Activated T-cell treated with anti-CD3 and anti-CD28 coated beads for 1 hour (primary cell): ENCODE results near the gene BLTP2.
"Not testable (repeated sequence)": the region's sequence is repeated elsewhere in the genome, so short reads cannot be mapped to it uniquely, and the experiment has no call there.

Experiments
- DNase-seq: peaks from one replicate; pipeline ENCODE4 v3.0.0-alpha.2; 2020; ENCODE audit warnings: low read depth

Gene BLTP2

GRCh38 chr17:28644787-28645575, at the start of gene BLTP2:
Gene BLTP2, minus strand, starts transcription at chr17:28645158. Its CDS starts 102 bp downstream, at chr17:28645056.
- peak; percentile 92 for DNase-seq

GRCh38 chr17:28693869-28694268, 48.9 kb upstream of the BLTP2 start:
- no peak for DNase-seq

GRCh38 chr17:28689011-28689410, 44.1 kb upstream of the BLTP2 start:
- no peak for DNase-seq

DNA sequence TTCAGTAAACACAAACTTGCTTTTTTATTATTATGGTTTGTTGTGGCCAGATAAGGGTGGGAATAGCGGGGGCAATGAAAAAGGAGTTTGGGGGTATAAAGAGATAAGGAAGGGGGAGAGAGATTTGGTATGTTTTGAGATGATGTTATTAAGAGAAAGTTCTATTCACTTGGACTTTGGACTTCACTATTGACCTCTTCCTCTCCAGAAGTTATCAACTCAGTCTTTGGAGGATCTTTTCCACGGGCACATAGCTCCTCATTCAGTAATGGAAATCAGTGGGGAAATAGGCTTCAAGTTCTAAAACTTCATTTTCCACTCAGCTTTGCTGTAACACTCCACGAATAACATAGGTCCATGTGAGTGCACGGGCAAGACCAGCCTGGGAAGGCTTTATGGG, 43.5 kb upstream of the BLTP2 start:
- DNase-seq, result no peak

DNA sequence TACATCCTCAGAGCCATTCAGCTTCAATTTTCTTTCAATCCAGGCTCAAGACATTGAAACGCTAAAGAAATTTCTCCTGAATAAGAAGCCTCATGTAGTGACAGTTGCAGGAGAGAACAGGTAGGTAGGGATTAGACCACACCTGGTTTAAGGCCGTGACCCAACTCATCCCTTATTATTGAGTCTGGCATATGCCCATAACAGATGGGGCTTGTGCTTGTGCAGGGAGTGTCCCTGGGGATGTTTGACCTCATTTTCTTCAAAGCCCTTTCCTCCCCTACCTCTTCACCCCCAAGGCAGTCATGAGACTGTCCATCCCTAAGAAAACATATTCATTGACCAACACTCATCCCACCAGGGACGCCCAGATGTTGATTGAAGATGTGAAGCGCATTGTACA, 41.3 kb upstream of the BLTP2 start:
- DNase-seq, result no peak

DNA sequence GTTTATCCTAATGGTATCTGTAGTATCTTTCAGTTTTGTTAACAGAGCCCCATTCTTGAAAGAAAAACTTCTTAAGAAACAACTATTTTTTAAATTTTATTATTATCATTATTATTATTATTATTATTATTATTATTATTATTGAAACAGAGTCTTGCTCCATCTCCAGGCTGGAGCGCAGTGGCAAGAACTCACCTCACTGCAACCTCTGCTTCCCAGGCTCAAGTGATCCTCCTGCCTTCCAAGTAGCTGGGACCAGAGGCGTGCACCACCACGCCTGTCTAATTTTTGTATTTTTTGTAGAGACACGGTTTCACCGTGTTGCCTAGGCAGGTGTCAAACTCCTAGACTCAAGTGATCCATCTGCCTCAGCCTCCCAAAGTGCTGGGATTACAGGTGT, 40.4 kb upstream of the BLTP2 start:
- DNase-seq, result no peak

GRCh38 chr17:28684963-28685362, 40.0 kb upstream of the BLTP2 start:
- no peak for DNase-seq

GRCh38 chr17:28682655-28683054, 37.7 kb upstream of the BLTP2 start:
- DNase-seq, result no peak

DNA sequence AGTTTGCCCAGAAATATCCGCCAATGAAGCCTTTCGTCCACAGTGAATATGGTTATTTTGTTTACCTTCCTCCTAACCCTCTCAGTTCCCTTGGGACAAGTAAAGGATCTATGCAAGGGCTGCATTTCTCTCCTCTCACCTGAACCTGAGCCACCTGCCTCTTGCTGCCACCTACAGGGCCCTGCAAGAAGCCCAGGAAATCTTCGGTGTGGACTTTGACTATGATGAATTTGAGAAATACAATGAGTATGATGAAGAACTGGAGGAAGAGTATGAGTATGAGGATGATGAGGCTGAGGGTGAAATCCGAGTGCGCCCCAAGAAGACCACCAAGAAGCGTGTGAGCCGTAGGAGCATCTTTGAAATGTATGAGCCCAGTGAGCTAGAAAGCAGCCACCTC, 31.0 kb upstream of the BLTP2 start:
- DNase-seq, result no peak

DNA sequence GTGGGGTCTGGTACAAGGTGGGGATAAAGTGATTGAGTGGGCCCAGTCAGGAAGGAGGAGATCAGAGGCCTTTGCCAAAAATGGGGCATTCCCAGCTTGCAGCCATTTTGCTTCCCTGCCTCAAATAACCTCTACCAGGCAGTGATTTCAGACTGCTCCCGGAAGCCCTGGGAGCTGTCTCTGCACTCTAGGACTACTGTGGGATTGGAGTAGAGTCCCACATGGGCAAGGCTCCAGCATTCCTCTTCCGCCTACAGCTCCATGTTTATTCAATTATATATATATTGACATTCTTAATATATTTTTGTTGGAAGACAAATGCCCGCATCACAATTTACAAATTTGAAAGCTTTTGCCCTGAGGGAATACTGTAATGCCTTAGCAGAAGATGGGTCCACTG, 30.5 kb upstream of the BLTP2 start:
- DNase-seq, result no peak

GRCh38 chr17:28669918-28670317, 25.0 kb upstream of the BLTP2 start:
- no peak for DNase-seq

DNA sequence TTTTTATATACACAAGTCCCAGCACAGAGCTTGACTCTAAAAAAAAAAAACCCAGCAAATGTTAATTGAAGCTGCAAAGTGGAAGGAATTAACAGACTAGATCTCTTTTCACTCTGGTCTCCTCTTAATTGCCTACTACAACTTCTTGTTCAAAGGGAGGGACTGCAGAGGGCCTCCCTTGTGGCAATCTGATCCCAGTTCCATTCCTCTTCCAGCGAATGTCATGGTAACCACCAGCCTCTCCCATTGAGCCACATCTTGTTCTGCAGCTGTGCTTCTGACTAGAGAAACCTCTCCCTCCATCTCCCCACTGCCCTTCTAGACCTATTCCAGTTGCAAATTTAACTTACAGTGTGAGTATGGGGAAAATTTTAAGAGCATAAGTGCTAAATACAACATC, 22.9 kb upstream of the BLTP2 start:
- no peak for DNase-seq

DNA sequence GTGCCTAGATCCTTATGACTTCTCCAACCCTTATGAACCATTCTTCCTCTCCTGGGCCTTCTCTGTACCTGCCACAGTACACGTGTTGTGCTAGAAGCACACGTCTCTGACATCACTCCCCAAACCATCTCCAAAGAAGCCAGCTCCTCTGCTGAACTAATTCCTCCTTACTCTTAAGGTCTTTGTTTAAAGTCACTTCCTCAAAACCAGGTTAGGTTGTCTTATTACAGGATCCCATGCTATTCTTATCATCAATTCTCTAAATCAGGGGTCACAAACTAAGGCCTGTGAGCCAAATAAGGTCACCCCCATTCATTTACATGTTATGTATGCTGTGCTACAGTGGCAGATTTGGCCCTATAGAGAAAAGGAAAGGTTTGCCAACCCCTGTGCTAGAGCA, 21.0 kb upstream of the BLTP2 start:
- no peak for DNase-seq

- DNase-seq, result no peak
These were observed 18.8 kb upstream of the BLTP2 start for GRCh38 chr17:28663723-28664122.

- no peak for DNase-seq
These were observed 17.5 kb upstream of the BLTP2 start for GRCh38 chr17:28662527-28662829.

GRCh38 chr17:28661635-28662526, 16.9 kb upstream of the BLTP2 start, which contains the start of the genes SDF2 and SUPT6H:
Gene SDF2, minus strand, starts transcription at chr17:28661906. Its CDS starts 30 bp downstream, at chr17:28661876.
Gene SUPT6H, plus strand, starts transcription at chr17:28662205. Its CDS starts 11,197 bp downstream, at chr17:28673402.
- DNase-seq, result peak; percentile 90

- not testable (repeated sequence) for DNase-seq
These were observed 14.5 kb upstream of the BLTP2 start for GRCh38 chr17:28659497-28659881.

DNA sequence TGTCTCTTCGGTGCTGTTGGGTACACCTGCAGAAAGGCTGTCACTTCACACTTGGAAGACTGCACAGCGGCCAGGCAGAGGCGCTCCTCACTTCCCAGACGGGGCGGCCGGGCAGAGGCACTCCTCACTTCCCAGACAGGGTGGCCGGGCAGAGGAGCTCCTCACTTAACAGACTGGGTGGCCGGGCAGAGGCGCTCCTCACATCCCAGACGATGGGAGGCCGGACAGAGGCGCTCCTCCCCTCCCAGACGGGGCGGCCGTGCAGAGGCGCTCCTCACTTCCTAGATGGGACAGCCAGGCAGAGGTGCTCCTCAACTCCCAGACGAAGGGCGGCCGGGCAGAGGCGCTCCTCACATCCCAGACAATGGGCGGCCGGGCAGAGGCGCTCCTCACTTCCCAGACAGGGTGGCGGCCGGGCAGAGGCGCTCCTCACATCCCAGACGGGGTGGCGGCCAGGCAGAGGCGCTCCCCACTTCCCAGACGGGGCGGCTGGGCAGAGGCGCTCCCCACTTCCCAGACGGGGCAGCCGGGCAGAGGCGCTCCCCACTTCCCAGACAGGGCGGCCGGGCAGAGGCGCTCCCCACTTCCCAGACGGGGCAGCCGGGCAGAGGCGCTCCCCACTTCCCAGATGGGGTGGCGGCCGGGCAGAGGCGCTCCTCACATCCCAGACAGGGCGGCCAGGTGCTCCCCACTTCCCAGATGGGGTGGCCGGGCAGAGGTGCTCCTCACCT, 14.0 kb upstream of the BLTP2 start:
- DNase-seq, result not testable (repeated sequence)

- DNase-seq, result not testable (repeated sequence)
These were observed 13.4 kb upstream of the BLTP2 start for GRCh38 chr17:28658342-28658741.

DNA sequence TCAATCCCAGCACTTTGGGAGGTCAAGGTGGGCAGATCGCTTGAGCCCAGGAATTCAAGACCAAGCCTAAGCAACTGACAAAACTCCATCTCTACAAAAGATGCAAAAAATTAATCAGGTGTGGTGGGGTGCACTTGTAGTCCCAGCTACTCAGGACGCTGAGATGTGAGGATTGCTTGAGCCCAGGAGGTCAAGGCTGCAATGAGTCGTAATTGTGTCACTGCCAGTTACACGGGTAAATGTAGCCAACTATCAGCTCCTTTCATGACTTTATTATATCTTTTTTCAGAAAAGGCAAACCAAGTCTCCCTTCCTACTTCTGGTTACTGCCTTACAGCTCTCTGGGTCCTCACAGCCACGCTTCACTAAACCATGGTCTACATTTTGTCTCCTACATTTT, 12.8 kb upstream of the BLTP2 start:
- DNase-seq, result no peak

DNA sequence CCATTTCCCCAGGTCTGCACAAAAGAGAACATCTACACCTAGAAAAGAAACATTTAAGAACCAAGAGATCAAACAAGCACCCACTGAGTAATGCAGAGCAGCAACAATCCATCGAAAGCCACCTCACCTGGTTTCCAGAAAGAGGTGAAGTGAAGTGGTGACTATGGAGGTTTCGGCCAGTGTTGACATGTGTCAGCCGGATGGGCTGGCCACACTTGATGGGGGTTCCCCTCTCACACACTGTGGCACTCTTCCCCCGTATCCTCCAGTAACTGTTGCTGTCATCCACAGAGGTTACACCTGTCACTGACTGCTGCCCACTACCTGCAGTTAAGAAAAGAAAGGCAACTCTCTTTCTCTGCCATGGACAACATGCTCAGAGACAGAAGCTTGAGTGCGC, 10.2 kb upstream of the BLTP2 start:
- DNase-seq, result no peak

DNA sequence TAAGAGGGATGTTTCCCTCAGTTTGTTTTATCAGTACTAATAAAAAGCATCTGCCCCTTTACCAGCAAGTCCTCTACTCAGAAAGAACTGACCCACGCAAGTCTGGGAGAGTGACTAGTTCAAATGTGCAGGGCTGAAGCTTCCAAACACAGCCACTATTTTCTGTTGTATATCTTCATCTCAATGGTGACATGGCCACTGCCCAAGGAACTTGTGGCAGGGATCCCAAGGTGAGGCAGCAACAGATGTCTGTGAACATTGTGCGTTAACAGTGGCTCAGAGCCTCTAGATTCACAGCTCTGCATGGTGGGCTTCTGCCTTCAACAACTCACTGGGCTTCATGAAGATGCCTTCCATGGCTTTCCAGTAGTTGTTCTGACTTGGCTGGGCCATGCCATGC, 3.7 kb upstream of the BLTP2 start:
- DNase-seq, result no peak
